ENCODE results near the gene GNPDA1. TPM values are rescaled to one million over a fixed set of nuclear protein-coding genes. Genes with fewer than 3 reads are reported as not detected.
A peak's percentile ranks its signal among the peaks of the same experiment; 100 is the strongest.

The GNPDA1 gene
- polyA plus RNA-seq, 1 of the 3 experiments (the other 2 are of a cell fraction): 23.9 TPM

DNA sequence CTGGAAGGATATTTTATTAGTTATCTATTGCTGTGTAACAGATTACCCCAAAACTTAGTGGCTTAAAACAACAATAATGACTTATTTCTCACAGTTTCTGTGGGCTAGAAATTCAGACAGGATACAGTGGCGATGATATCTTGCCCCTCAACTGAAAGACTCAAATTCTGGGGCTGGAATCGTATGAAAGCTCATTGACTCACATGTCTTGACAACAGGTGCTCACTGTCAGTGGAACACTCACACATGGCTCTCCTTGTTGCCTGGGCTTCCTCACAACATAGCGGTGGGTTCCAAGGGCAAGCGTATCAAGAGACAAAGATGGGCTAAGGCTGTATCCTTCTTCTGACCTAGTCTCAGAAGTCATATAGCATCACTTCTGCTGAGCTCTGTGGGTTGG is 3.7 kb upstream of the GNPDA1 start:
- 88% methylated on average over 4 of the region's 4 CpGs for WGBS (ENCODE audit: low lambda C conversion rate)
- Histone ChIP-seq H3K9me3 (peaks cover 5% of the 10 kb centered on the region; the same call in 1 of the 2 replicates), H4K20me1 (ENCODE audit: insufficient read depth) (no peaks in the 10 kb centered on the region), H3K27me3 (ENCODE audit: insufficient read depth) (no peaks in the 10 kb centered on the region), H3K36me3 (replicated peaks in 1 of 2; ENCODE audit: control insufficient read depth in 1 of 2, insufficient read depth in 2 of 2, low read length in 1 of 2) (peaks cover 0 to under 1% of the 10 kb centered on the region in 2 experiments), H3K4me1 (ENCODE audit: control insufficient read depth in 1 of 2, insufficient read depth in 2 of 2, low read depth in 1 of 2, low read length in 1 of 2) (peaks cover 15 to 24% of the 10 kb centered on the region in 2 experiments), H3K4me3 (ENCODE audit: low read depth in 2 of 2, low read length in 1 of 2) (no peak overlapping the region), H3K79me2 (ENCODE audit: insufficient read depth) (no peaks in the 10 kb centered on the region), H3K4me2 (peak overlapping the region; percentile 30; the same call in 1 of the 2 replicates), H3K27ac (ENCODE audit: low read depth in 2 of 2, low read length in 1 of 2) (peak overlapping the region in 1 of 2 experiments; percentile 78; a peak in 2 of 4 replicates), H3K9ac (no peak overlapping the region), H2AFZ (ENCODE audit: low read depth) (peak overlapping the region; percentile 45), H3F3A (replicated peaks; ENCODE audit: insufficient read depth) (peaks cover 24% of the 10 kb centered on the region), H3K9me2 (no peaks in the 10 kb centered on the region)
- ChIA-PET CTCF (interaction anchor here (0.9 to 10.7 kb wide), 7 partner anchors 8 to 129 kb away, joined by 3 to 158 read pairs (median 20); no protein-coding TSS in a partner anchor), POLR2A (no interaction called here)
- TF ChIP-seq EP300 (IDR thresholded peaks at IDR 0.05; ENCODE audit: borderline replicate concordance in 1 of 2, low read depth in 1 of 2, low read length in 1 of 2) (no peak), TCF12 (IDR thresholded peaks at IDR 0.05) (no peak), NRF1 (IDR thresholded peaks at IDR 0.05; ENCODE audit: low read depth, low read length) (no peak), REST (IDR thresholded peaks at IDR 0.05; ENCODE audit: low read depth, low read length) (no peak), RCOR1 (IDR thresholded peaks at IDR 0.05; ENCODE audit: low read length) (no peak), FOXM1 (IDR thresholded peaks at IDR 0.05; ENCODE audit: low read depth) (no peak), PBX3 (IDR thresholded peaks at IDR 0.05) (no peak), POLR2AphosphoS5 (IDR thresholded peaks at IDR 0.05; ENCODE audit: low read depth, low read length) (no peak), IRF3 (IDR thresholded peaks at IDR 0.05; ENCODE audit: low read depth, low read length) (no peak), RAD21 (IDR thresholded peaks at IDR 0.05; ENCODE audit: low read length) (no peak), ELF1 (IDR thresholded peaks at IDR 0.05) (no peak), EZH2phosphoT487 (IDR thresholded peaks at IDR 0.05; ENCODE audit: borderline replicate concordance, low read depth) (no peak), RXRA (IDR thresholded peaks at IDR 0.05; ENCODE audit: borderline replicate concordance, low read depth) (no peak), MAX (IDR thresholded peaks at IDR 0.05; ENCODE audit: low read depth) (no peak), CHD2 (IDR thresholded peaks at IDR 0.05; ENCODE audit: low read length, partially characterized antibody) (no peak), RFX5 (IDR thresholded peaks at IDR 0.05; ENCODE audit: low read length) (no peak), TEAD4 (IDR thresholded peaks at IDR 0.05; ENCODE audit: borderline replicate concordance, insufficient read depth) (no peak)
- TF ChIP-seq, protein P1, sequence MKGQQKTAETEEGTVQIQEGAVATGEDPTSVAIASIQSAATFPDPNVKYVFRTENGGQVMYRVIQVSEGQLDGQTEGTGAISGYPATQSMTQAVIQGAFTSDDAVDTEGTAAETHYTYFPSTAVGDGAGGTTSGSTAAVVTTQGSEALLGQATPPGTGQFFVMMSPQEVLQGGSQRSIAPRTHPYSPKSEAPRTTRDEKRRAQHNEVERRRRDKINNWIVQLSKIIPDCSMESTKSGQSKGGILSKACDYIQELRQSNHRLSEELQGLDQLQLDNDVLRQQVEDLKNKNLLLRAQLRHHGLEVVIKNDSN (IDR thresholded peaks at IDR 0.05; ENCODE audit: borderline replicate concordance, low read depth): no peak
- TF ChIP-seq, protein P2, sequence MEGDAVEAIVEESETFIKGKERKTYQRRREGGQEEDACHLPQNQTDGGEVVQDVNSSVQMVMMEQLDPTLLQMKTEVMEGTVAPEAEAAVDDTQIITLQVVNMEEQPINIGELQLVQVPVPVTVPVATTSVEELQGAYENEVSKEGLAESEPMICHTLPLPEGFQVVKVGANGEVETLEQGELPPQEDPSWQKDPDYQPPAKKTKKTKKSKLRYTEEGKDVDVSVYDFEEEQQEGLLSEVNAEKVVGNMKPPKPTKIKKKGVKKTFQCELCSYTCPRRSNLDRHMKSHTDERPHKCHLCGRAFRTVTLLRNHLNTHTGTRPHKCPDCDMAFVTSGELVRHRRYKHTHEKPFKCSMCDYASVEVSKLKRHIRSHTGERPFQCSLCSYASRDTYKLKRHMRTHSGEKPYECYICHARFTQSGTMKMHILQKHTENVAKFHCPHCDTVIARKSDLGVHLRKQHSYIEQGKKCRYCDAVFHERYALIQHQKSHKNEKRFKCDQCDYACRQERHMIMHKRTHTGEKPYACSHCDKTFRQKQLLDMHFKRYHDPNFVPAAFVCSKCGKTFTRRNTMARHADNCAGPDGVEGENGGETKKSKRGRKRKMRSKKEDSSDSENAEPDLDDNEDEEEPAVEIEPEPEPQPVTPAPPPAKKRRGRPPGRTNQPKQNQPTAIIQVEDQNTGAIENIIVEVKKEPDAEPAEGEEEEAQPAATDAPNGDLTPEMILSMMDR (IDR thresholded peaks at IDR 0.05): no peak
- TF ChIP-seq, protein P3, sequence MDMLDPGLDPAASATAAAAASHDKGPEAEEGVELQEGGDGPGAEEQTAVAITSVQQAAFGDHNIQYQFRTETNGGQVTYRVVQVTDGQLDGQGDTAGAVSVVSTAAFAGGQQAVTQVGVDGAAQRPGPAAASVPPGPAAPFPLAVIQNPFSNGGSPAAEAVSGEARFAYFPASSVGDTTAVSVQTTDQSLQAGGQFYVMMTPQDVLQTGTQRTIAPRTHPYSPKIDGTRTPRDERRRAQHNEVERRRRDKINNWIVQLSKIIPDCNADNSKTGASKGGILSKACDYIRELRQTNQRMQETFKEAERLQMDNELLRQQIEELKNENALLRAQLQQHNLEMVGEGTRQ (IDR thresholded peaks at IDR 0.05; ENCODE audit: borderline replicate concordance, low read depth, low read length): no peak
- no peak for DNase-seq

Data from SK-N-SH (cell line).